NB4 (cell line): Measurements from ENCODE around the gene LRGUK.

Source experiments
- POLR2A ChIP-seq: IDR thresholded peaks from 2 replicates; pipeline ENCODE4 v1.6.1; 2011; ENCODE audit warnings: mild to moderate bottlenecking; ENCODE audit not compliant: insufficient read length; ENCODE audit errors: extremely low read depth
- TF ChIP-seq, protein P1 (sequence below): IDR thresholded peaks from one replicate; pipeline ENCODE4 v1.5.1; 2012; ENCODE audit warnings: low read depth, low read length

DNA sequence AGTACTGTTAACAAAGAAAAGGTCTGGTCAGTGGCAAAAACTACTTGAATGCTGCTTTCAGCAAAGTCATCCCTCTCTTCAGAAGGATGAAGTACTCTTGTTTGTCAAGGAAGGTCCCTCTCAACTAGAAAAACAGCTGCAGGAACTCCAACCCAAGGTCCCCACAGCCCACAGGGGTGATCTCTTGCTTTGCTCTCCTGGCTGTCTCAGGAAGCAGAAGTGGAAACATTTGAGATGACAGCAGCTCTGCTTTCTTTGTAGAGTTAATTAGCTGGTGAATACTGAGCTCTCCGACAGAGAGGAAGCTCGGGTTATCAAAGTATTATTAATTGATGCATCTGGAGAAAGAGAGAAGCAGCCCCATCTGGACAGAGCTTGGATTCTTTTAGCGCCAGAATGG is 25.4 kb upstream of the LRGUK start:
- TF ChIP-seq POLR2A: no peak
- TF ChIP-seq, protein P1, sequence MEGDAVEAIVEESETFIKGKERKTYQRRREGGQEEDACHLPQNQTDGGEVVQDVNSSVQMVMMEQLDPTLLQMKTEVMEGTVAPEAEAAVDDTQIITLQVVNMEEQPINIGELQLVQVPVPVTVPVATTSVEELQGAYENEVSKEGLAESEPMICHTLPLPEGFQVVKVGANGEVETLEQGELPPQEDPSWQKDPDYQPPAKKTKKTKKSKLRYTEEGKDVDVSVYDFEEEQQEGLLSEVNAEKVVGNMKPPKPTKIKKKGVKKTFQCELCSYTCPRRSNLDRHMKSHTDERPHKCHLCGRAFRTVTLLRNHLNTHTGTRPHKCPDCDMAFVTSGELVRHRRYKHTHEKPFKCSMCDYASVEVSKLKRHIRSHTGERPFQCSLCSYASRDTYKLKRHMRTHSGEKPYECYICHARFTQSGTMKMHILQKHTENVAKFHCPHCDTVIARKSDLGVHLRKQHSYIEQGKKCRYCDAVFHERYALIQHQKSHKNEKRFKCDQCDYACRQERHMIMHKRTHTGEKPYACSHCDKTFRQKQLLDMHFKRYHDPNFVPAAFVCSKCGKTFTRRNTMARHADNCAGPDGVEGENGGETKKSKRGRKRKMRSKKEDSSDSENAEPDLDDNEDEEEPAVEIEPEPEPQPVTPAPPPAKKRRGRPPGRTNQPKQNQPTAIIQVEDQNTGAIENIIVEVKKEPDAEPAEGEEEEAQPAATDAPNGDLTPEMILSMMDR: no peak
